ENCODE measurements around the gene PTPRF. TPM values are rescaled to one million over a fixed set of nuclear protein-coding genes. Genes with fewer than 3 reads are reported as not detected.

Gene PTPRF
- total RNA-seq, 2 donors from 2014 or later = 7.4 to 27.7 TPM

DNA sequence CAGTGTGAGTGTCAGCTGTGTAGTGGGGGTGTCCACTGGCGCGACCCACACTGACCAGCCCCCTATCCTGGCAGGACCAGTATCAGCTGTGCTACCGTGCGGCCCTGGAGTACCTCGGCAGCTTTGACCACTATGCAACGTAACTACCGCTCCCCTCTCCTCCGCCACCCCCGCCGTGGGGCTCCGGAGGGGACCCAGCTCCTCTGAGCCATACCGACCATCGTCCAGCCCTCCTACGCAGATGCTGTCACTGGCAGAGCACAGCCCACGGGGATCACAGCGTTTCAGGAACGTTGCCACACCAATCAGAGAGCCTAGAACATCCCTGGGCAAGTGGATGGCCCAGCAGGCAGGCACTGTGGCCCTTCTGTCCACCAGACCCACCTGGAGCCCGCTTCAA lies 91.2 kb downstream of the PTPRF start:
- no peak overlapping the region for H3K4me3 ChIP-seq
- peaks cover 6% of the 10 kb centered on the region for H3K36me3 ChIP-seq
- H3K27me3 ChIP-seq = no peaks in the 10 kb centered on the region
- no peak overlapping the region for H3K27ac ChIP-seq
- TF ChIP-seq, protein P1, sequence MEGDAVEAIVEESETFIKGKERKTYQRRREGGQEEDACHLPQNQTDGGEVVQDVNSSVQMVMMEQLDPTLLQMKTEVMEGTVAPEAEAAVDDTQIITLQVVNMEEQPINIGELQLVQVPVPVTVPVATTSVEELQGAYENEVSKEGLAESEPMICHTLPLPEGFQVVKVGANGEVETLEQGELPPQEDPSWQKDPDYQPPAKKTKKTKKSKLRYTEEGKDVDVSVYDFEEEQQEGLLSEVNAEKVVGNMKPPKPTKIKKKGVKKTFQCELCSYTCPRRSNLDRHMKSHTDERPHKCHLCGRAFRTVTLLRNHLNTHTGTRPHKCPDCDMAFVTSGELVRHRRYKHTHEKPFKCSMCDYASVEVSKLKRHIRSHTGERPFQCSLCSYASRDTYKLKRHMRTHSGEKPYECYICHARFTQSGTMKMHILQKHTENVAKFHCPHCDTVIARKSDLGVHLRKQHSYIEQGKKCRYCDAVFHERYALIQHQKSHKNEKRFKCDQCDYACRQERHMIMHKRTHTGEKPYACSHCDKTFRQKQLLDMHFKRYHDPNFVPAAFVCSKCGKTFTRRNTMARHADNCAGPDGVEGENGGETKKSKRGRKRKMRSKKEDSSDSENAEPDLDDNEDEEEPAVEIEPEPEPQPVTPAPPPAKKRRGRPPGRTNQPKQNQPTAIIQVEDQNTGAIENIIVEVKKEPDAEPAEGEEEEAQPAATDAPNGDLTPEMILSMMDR (IDR thresholded peaks at IDR 0.05) = no peak
- no peaks in the 10 kb centered on the region for H3K9me3 ChIP-seq
- DNase-seq (ENCODE audit: low spot score) = no peak
- no peaks in the 10 kb centered on the region for H3K4me1 ChIP-seq

DNA sequence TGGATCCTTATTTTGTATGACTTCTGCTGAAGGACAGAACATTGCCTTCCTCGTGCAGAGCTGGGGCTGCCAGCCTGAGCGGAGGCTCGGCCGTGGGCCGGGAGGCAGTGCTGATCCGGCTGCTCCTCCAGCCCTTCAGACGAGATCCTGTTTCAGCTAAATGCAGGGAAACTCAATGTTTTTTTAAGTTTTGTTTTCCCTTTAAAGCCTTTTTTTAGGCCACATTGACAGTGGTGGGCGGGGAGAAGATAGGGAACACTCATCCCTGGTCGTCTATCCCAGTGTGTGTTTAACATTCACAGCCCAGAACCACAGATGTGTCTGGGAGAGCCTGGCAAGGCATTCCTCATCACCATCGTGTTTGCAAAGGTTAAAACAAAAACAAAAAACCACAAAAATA lies 91.8 kb downstream of the PTPRF start:
- DNase-seq (ENCODE audit: low spot score) = no peak
- Histone ChIP-seq H3K9me3 (no peaks in the 10 kb centered on the region), H3K27me3 (no peaks in the 10 kb centered on the region), H3K4me3 (no peak overlapping the region), H3K27ac (no peak overlapping the region), H3K36me3 (peaks cover 6% of the 10 kb centered on the region), H3K4me1 (no peaks in the 10 kb centered on the region)
- TF ChIP-seq, protein P1 (IDR thresholded peaks at IDR 0.05) = no peak

DNA sequence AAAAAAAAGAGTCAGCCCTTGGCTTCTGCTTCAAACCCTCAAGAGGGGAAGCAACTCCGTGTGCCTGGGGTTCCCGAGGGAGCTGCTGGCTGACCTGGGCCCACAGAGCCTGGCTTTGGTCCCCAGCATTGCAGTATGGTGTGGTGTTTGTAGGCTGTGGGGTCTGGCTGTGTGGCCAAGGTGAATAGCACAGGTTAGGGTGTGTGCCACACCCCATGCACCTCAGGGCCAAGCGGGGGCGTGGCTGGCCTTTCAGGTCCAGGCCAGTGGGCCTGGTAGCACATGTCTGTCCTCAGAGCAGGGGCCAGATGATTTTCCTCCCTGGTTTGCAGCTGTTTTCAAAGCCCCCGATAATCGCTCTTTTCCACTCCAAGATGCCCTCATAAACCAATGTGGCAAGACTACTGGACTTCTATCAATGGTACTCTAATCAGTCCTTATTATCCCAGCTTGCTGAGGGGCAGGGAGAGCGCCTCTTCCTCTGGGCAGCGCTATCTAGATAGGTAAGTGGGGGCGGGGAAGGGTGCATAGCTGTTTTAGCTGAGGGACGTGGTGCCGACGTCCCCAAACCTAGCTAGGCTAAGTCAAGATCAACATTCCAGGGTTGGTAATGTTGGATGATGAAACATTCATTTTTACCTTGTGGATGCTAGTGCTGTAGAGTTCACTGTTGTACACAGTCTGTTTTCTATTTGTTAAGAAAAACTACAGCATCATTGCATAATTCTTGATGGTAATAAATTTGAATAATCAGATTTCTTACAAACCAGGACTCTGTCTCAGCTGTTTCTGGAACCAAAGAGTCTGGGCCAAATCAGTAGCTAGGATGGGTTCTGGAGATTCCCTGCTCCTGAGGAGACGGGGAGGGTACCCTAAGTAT lies 92.5 kb downstream of the PTPRF start:
- H3K27me3 ChIP-seq = no peaks in the 10 kb centered on the region
- H3K9me3 ChIP-seq = no peaks in the 10 kb centered on the region
- peaks cover 6% of the 10 kb centered on the region for H3K36me3 ChIP-seq
- no peak overlapping the region for H3K4me3 ChIP-seq
- TF ChIP-seq, protein P1 (IDR thresholded peaks at IDR 0.05) = no peak
- H3K27ac ChIP-seq = no peak overlapping the region
- no peaks in the 10 kb centered on the region for H3K4me1 ChIP-seq
- no peak for DNase-seq (ENCODE audit: low spot score)

DNA sequence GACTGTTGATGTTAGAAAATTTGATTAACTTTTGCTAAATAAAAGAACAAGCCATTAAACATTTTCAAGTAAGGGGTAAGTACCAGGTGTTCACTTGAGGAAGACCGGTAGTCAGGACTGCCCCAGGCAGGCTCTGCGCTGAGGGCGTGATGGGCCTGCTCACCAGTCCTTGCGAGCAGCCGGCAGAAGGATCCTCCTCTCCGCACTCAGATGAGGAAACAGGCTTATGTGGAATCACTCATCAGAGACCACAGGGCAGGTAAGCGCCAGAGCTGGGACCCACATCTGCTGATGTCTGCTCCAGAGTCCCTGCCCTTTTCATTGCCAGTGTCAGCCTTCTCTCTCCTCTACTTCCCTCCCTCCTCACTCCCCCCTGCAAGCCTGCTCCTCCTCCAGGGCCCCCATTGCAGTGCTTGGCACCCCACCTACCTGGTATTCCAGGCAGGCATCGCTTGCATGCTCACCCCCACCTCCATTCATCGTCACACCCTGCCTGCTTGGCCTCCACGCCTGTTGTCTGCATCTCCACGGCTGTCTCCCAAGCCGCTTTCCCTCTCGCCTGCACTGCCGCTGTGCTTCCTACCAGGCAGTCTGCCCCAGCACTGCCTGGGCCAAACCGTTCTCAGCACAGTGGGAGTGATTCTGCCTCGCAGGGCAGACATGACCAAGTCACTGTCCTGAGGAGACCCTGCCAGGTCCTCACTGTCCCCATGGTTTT lies 94.5 kb downstream of the PTPRF start:
- Histone ChIP-seq H3K4me1 (no peaks in the 10 kb centered on the region), H3K27me3 (no peaks in the 10 kb centered on the region), H3K36me3 (peaks cover 6% of the 10 kb centered on the region), H3K4me3 (no peak overlapping the region), H3K27ac (no peak overlapping the region), H3K9me3 (no peaks in the 10 kb centered on the region)
- TF ChIP-seq, protein P1 (IDR thresholded peaks at IDR 0.05) = no peak
- no peak for DNase-seq (ENCODE audit: low spot score)

DNA sequence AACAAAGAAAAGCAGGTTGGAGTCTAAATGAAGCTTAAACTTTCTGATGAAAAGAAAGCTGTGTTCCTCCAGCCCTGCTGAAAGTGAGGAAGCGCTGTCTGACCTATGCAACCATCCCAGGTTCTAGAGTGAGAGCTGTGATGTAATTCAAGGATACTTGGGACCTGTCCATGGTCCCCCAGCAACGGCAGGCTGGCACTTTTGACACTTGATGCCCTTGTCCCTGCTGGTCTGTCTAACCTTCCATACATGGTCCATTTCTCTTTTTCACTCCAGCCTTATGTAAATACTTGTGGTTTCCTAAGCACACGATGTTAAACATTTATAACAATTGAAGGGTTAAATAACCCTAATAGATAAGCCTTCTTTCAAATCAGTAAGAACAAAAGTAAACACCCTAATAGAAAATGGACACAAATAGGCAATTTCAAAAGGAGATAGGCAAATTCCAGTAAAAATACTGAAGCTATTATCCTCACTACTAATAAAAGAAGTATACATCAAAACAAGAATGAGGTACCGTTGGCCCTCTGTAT lies 101.5 kb downstream of the PTPRF start:
- Histone ChIP-seq H3K36me3 (no peaks in the 10 kb centered on the region), H3K27me3 (no peaks in the 10 kb centered on the region), H3K4me3 (no peak overlapping the region), H3K4me1 (no peaks in the 10 kb centered on the region), H3K9me3 (no peaks in the 10 kb centered on the region), H3K27ac (no peak overlapping the region)
- TF ChIP-seq, protein P1 (IDR thresholded peaks at IDR 0.05) = no peak
- no peak for DNase-seq (ENCODE audit: low spot score)
